Activated naive CD4-positive, alpha-beta T cell (primary cell): ENCODE results near the gene TMEM247.

ENCODE experiments used
- DNase-seq, 4 experiments: peaks; one replicate each; lab custom pipeline; 2025; lab: John Stamatoyannopoulos, UW

TMEM247 gene

DNA sequence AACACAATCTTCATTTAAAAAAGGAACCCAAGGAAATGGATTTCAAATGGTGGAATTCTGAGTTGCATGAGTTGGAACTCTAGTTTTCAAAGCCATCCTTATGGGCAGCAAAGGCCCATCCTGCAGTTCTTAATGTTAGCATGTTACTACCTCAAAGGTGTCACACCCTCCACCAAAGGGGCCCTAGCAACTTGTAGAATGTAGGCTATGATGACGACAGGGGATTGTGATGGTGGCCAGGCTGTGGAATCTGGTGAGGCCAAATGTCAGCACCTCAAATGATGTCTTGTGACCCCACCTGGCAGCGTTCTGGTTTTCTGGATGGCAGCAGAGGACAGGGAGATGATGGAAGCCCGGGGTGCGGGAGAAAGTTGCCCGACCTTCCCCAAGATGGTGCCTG lies at the start of gene TMEM247:
TMEM247 (plus strand) TSS at position 301 of the 400 bp plus-strand sequence.
- no peak for DNase-seq

DNA sequence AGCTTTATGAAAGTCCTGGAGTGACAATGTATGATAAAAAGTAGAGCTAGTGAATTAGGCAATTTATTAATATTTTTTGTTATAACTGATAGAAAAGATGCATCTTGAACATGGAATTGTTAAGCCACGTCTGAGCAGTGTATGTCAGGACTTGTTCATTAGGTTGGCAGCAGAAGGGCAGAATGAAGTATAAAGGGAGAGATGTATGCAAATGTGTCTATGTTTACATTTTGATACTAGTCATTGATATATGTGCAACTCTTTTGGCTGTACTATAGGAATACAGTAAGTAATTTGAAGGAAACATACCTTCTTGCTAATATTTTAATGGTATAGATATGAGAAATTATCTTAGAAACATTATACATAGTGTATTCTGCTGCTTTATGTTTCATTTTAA lies 49.0 kb upstream of the TMEM247 start:
- DNase-seq: no peak

DNA sequence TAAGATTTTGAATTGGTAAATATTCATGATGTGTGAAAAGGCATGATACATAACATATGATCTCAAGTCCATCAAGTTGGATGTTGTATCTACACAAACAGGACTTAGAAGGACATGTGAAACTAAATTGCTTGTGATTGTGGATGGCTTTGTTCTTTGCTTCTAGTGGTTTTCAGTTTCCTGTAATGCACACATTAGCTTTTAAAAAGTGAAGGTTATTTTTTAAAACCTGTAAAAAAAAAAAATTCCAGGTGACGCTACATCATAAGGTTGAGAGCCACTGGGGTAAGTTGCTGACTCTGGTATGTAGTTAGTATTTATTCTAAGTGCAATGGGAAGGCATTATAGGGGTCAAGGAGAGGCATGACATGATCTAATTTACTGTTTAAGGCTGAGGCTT lies 48.4 kb upstream of the TMEM247 start:
- DNase-seq: no peak

DNA sequence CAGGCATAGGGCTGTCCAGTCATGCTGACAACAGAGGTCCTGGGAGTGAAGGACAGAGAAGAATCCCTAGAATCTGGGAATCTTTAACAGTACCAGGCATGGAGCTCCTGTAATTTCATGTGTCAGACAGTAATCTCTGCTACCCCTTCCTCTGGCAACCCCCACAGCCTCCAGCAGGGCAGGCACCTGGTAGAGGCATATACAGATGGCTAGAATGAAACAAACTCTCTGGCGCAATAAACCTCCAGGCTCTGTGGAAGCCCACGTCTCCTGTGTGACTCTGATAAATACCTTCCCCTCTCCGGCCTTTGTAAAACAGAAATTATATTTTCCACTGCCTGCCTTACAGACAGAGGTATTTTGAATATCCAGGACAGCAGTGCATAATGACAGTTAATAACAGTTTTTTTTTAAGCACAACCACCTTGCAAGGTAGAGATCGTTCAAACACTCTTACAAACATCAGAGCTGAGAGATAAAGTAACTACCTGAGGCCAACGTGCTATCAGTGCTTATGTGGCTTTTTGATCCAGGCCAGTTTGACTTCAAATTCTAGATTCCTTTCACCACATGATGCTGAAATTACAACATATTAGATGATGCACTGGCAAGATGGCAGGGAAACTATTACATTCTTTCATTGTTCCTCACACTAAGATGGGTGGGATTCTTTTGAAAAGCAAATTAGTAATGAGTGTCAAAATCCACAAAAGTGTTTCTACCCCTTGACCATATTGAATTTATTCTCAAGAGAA lies 47.7 kb upstream of the TMEM247 start:
- no peak for DNase-seq

DNA sequence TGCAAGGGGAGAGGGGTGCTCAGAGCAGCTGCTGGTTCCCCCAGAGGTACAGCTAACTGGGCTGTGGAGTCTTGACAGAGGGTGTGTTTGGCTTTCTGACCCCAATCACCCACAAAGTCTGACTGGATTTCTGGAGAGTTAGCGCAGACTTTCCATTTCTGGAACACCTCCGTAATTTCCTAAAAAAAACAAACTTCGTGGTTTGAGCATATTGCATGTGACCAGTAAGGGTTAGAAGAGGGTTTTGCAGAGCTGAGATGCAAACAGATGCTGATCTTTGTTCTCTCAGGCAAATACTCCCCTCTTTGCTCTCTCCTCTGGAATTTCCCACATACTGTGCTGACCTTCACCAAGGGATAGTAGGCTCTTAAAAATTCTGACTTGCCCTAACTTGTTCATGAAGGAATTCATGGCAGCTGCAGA lies 44.5 kb upstream of the TMEM247 start:
- no peak for DNase-seq

DNA sequence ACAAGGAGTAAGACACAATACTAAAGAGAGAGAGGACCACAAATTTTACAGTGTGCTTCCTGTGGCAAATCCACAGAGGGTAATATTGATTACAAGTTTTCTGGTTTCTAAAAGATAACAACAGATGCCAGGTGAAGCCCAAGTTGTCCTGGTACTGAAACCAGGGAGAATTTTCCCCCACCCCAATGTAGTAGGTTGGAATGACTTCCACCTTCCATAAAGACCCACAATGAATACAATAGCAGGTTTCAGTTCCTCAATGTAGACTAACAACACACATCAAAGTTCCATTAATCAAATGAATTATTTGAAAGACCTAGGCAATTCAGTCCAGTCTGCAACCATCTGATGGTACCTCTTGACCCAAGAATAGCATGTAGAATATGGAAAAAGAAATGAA lies 44.0 kb upstream of the TMEM247 start:
- no peak for DNase-seq

DNA sequence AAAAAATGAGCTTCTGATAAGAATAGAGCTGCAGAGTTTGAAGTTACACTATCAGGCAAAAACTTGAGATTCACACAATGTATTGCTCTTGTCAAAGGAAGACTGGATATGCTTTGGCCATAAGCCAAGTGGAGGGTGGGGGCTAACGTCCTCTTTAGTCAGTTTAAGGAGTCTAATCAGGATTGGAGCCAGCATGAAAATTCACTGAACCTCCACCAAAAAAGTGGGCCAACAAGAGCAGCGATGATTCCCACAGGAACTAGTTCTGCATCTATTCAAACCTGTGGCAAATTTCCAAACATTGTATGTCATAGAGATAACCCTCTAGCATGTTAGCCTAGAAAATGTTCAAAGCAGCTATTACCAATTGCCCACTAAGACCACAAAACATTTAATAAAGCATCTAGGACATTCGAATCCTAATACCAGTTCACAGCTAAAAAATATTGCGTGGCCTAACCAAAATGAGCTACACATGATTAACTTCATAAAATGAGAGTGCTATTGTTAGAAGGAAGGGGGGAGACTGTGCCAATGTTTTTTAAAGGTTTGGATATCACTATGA lies 43.5 kb upstream of the TMEM247 start:
- DNase-seq: no peak

DNA sequence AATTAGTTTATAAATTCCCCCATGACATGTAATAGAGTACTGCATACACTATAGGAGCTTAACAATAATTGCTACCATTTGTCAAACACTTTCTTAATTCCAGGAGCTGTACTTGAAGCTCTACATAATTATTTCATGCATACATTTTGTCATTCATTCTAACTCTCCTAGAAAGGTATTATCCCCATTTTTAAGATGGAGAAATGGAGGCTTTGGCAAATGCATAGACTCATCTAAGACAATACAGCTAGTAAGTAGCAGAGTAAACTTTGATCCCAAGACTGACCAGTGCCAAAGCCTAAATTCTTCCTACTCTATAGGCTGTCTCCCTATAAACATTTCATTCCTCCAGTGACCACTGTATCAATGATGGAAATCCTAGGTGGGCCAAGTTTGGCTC lies 42.6 kb upstream of the TMEM247 start:
- DNase-seq: no peak

DNA sequence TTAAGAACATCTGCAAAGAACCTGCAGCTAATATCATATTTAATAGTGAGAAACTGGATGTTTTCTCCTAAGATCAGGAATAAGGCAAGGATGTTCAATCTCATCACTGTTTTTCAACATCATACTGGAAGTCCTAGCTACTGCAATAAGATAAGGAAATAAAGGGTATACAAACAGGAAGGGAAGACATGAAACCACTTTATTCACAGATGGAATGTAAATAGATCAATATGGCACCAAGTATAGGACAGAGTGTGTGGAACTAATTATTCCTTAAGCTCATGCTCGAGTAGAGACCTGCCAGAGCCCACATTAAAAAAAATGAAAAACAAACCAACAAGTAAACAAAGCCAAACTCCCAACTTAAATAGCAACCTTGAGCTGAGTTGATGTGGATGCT lies 41.3 kb upstream of the TMEM247 start:
- DNase-seq: no peak

DNA sequence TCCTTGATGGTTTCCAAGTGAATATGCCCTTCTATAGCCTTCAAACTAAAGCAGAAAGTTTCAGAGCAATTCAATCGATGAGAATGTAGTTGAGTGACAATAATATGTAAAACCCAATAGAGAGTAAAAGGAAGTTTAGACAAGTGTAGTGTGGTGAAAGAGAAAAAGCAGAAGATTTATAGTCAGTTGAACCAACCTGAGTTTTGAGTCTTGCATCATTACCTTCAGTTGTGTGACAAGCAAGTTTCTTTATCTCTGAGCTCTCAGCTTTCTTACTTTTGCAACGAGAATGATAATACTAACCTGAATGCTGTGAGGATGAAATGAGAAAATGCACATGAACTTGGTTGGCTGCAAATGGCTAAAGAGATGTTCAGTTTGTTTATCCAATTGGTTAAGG lies 40.6 kb upstream of the TMEM247 start:
- no peak for DNase-seq

DNA sequence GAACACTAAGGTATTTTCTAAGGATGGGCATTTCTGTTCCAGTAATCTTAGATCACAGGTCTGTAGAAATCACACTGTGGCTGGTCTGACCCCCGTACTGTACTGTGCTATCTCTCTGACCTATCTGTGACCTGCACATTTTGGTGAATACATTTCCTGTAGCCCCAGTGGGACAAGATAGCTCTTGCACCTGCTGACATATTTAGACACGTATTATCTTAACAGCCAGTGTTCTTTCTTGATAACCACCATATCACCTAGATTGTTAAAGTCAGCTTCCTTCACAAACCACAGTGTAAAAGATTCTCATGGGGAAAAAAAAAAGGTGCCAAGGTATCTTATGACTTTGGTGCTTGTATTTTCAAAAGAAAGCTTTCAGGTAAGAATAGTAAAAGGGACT lies 39.8 kb upstream of the TMEM247 start:
- DNase-seq: no peak

DNA sequence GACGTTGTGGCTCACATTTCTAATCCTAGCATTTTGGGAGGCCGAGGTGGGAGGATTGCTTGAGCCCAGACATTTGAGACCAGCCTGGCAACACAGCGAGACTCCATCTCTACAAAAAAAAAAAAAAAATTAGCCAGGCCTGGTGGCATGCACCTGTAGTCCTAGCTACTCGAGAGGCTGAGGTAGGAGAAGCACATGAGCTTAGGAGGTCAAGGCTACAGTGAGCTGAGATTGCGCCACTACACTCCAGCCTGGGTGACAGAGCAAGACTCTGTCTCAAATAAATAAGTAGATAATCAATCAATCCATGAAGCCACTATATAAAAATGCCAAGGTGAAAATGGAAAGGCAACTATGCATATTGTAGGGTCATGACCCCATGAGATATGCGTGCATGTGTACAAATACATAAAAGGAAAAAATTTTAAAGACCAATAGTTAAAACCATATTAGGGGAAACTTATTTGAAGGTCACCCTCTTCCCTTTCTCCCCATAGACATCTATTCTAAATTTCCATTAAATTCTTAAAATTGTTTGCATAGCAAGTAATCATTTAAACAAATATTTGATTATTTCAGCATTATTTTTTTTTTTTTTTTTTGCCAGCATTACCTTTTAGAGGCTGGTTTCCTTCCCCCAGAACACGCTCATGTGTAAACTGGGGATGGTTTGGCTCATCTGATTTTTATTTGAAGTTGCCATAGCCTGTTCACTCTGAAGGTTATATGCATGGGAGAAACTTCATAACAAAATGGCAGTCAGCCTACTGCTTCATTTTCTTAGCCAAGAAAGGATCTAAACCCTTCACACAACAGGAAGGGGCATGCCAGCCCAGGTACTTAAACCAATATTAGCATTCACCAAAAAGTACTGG lies 37.3 kb upstream of the TMEM247 start:
- DNase-seq: no peak

DNA sequence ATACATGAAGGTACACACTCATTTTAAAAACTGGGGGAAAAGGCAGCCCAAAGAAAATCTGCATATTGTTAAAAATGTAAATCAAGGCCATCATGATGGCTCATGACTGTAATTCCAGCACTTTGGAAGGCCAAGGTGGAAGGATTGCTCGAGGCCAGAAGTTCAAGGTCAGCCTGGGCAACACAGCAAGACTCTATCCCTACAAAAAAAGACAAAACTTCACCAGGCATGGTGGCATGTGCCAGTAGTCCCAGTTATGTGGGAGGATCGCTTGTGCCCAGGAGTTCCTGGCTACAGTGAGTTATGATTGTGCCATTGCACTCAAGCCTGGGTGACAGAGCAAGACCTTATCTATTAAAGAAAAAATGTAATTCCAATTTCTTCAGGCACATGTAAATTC lies 34.6 kb upstream of the TMEM247 start:
- DNase-seq: no peak

DNA sequence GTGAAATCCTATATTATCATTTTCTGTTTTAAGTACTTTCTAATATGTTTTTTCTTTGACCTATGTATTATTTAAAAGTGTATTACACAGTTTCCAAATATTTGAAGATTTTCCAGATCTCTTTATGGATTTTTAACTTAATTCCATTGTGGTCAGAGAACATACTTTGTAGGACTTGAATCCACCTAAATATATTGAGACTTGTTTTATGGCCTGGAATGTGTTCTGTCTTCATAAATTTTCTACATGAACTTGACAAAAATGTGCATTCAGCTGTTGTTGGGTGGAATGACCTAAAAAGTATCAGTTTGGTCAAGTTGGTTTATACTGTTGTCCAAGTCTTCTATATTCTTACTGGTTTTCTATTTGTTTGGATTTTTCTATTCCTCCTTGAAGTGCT lies 33.8 kb upstream of the TMEM247 start:
- no peak for DNase-seq

DNA sequence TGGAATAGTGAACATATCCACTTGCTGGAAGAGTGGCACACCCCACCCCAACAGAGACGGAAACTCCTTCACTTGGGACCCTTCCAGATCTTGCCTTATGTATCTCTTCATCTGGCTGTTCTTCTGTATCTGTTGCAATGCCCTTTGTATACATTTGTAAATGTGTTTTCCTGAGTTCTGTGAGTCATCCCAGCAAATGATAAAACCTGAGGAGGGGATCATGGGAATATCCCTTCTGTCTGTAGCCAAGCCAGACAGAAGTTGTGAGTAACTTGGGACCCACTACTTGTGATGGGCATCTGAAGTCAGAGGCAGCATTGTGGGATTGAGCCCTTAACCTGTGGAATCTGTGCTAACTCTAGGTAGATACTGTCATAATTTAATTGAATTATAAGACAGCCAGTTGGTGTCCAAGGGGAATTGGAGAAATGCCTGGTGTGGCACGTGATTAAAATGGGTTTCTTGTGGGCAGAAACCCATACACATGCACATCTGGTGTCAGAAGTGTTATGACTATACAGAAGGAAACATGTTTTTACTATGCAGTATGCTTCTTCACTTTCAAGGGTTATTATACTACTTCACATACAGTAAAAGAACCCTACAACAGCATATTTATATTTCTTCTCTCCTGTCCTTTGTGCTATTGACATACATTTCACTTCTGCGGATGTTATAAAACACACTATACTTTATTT lies 32.3 kb upstream of the TMEM247 start:
- DNase-seq: no peak

DNA sequence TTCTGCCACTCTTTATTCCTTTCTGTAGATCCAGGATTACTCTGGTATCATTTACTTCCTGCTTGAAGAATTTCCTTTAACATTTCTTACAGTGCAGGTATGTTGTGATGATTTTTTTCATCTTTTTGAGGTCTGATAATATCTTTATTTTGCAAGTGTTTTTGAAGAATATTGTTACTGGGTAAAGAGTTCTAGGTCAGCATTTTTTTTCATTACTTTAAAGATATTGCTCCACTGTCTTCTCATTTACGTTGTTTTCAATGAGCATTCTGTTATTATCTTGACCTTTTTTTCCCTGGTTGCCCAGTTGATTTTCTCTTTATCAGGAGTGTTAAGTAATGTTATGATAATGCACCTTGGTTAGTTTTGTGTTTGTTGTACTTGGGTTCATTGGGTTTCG lies 31.7 kb upstream of the TMEM247 start:
- no peak for DNase-seq

DNA sequence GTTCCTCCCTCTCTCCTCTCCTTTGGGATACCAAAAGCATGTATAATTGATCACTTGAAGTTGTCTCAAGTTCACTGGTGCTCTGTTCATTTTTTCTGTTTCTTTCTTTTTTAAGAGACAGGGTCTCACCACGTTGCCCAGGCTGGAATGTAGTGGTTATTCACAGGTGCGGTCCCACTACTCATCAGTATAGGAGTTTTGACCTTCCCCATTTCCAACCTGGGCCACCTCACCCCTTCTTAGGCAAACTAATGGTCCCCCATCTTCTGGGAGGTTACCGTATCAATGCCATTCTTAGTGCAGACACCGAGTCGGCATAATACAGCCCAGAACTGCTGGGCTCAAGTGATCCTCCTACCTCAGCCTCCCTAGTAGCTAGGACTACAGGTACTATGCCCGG lies 31.3 kb upstream of the TMEM247 start:
- no peak for DNase-seq

DNA sequence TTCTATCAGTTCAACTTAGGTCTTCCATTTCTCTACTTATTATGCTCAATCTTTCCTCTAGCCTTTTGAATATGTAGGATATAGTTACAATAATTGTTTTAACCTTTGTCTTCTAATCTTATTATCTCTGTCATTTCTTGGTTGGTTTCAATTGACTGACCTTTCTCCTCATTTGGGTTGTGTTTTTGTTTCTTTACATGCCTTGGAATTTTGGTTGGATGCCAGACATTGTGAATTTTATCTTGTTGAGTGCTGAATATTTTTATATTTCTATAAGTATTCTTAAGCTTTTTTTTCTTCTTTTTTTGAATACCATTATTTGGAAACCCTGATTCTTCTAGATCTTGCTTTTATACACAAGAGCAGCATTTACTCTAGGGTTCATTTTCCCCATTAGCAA lies 30.7 kb upstream of the TMEM247 start:
- no peak for DNase-seq

DNA sequence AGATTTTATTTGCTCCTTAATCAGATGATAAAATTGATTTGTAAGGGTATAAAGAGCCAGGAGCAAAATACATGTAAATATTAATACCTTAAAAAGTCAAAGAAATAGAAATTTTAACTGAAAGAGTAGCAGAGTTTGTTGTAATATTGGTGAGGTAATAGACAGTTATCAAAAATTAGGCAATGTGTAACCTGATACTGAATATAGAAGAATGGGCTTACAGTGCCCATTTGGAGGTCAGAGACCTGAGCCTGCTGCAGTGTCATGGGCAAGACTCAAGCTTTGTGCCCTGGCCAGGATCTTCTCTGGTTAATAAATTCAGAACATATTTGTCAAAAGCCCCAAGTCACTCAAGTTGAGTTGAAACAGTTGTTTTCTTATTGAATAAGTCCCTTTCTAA lies 29.7 kb upstream of the TMEM247 start:
- no peak for DNase-seq

DNA sequence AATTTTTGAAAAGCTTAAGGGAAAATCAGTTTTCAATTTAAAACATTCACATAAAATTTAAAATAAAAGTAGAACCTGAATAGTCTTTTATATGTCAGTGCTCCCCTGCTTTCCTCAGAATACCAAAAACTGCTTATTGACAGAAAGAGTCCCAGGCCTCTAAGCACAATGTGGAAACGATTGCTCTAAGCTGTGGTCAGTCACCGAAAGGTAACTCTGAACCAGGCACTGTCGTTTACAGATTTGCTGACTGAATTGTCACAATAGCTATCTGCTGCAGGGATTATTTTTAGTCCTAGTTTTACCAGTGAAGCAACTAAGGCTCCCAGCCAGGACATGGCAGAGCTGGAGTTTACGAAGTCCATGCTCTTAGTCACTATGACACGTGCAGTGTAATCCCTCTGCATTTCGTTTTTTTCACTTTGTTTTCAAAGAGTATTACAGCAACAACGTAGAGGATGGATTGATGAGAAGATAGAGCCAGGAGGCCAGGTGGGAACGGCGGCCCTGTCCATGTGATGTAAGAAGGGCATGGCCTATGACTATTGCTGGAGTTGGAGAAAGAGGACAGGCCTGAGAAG lies 28.1 kb upstream of the TMEM247 start:
- DNase-seq: no peak

DNA sequence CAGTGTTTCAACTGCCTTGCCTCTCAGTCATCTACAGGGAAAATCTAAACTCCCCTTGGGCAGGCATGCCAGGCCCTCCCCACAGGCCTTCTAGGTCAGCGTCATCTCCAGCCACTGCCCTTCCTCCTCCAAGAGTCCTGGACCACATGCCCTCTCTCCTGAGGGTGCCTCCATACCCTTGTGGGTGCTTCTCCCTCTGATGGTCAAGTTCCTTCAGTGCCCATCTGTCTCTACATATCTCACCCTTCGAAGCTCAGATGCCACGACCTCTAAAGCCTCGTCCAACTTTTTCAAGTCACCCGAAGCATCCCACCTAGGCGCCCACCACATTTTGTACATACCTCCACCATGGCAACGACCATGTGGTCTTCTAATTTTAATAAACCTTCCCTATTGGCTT lies 22.6 kb upstream of the TMEM247 start:
- no peak for DNase-seq
